Fibroblast of lung (primary cell): ENCODE data around the gene ANK2. TPM values are rescaled to one million over a fixed set of nuclear protein-coding genes. Genes with fewer than 3 reads are reported as not detected.

Source experiments
- DNase-seq, 2 donors: peaks; one replicate each; pipeline versions ENCODE4 v3.0.0 to v3.0.0-alpha.2; 2010; ENCODE audit warnings: low read depth in 2 of 2
- H2AFZ ChIP-seq: 2 replicates; pipeline ENCODE4 v1.5.1; 2012; ENCODE audit warnings: low read length, control low read depth, inconsistent platforms
- H3K27ac ChIP-seq: 2 replicates; pipeline ENCODE4 v1.5.1; 2011; ENCODE audit warnings: low read length, control low read depth; ENCODE audit not compliant: insufficient read depth
- H3K27me3 ChIP-seq: 2 replicates; pipeline ENCODE4 v1.5.1; 2011; ENCODE audit warnings: mild to moderate bottlenecking, low read length; ENCODE audit not compliant: control insufficient read depth, insufficient read depth
- H3K36me3 ChIP-seq: 2 replicates; pipeline ENCODE4 v1.5.1; 2011; ENCODE audit warnings: low read length; ENCODE audit not compliant: control insufficient read depth, insufficient read depth
- H3K4me1 ChIP-seq: 2 replicates; pipeline ENCODE4 v1.5.1; 2011; ENCODE audit warnings: low read length; ENCODE audit not compliant: control insufficient read depth, insufficient read depth; ENCODE audit errors: extremely low read depth
- H3K4me2 ChIP-seq: 2 replicates; pipeline ENCODE4 v1.5.1; 2011; ENCODE audit warnings: low read length, control low read depth; ENCODE audit not compliant: insufficient read depth; ENCODE audit errors: extremely low read depth
- H3K4me3 ChIP-seq, 4 experiments: fragments of 200-600 bp in 1 of 4; sonication (generic) in 1 of 4; replicated peaks in 1 of 4; 2 replicates each; pipeline ENCODE4 v1.5.1; 2011 to 2016; ENCODE audit warnings: low read length in 4 of 4, low read depth in 3 of 4, mild to moderate bottlenecking in 3 of 4, control low read depth in 2 of 4, inconsistent platforms in 1 of 4, mixed read lengths in 1 of 4; ENCODE audit not compliant: insufficient read depth in 1 of 4; ENCODE audit errors: control extremely low read depth in 1 of 4
- H3K79me2 ChIP-seq: 2 replicates; pipeline ENCODE4 v1.5.1; 2012; ENCODE audit warnings: mild to moderate bottlenecking, low read length, inconsistent platforms; ENCODE audit not compliant: control insufficient read depth, insufficient read depth
- H3K9ac ChIP-seq: 2 replicates; pipeline ENCODE4 v1.5.1; 2011; ENCODE audit warnings: mild to moderate bottlenecking, low read length, control low read depth; ENCODE audit not compliant: insufficient read depth
- H3K9me3 ChIP-seq: 2 replicates; pipeline ENCODE4 v1.5.1; 2012; ENCODE audit warnings: low read depth, low read length; ENCODE audit not compliant: control insufficient read depth, insufficient read depth
- H4K20me1 ChIP-seq: 2 replicates; pipeline ENCODE4 v1.5.1; 2011; ENCODE audit warnings: low read length; ENCODE audit not compliant: control insufficient read depth, insufficient read depth; ENCODE audit errors: extremely low read depth
- CTCF ChIP-seq, 2 donors: IDR thresholded peaks in 1 of 2; conservative IDR thresholded peaks in 1 of 2; 1 replicate in 1 of 2; 2 replicates in 1 of 2; pipeline ENCODE4 v1.5.1; 2011 to 2012; ENCODE audit warnings: low read length in 2 of 2, control low read depth in 1 of 2, inconsistent platforms in 1 of 2, low read depth in 1 of 2, mild to moderate bottlenecking in 1 of 2
- EZH2 ChIP-seq: IDR thresholded peaks from 2 replicates; pipeline ENCODE4 v1.5.1; 2012; ENCODE audit warnings: low read length, control low read depth, mild to moderate bottlenecking; ENCODE audit errors: missing control alignments
- polyA plus RNA-seq, 2 donors: library from polyadenylated mRNA; depleted of rRNA in 1 of 2; stranded (reverse) in 1 of 2; unstranded in 1 of 2; fragments of >200 nt; gene quantifications; 2 replicates each; pipeline ENCODE4 v1.2.1, GENCODE V29; 2011 to 2012; ENCODE audit warnings: missing spikeins in 1 of 2
- total RNA-seq: library from RNA; depleted of rRNA; stranded (reverse); fragments of >200 nt; gene quantifications from 2 replicates; pipeline ENCODE4 v1.2.1, GENCODE V29; 2014

Gene ANK2
- total and polyA plus RNA-seq, 2 donors (not counting 1 experiment from before 2014, with no cell fraction given), result 10.9 to 95.1 TPM

GRCh38 chr4:113349430-113349829 is 300.0 kb downstream of the ANK2 start:
- peaks cover 3% of the 10 kb centered on the region for H3K27me3 ChIP-seq

GRCh38 chr4:113350576-113350975 is 301.1 kb downstream of the ANK2 start:
- Histone ChIP-seq H3K4me3 (no peak overlapping the region), H4K20me1 (no peaks in the 10 kb centered on the region), H3K4me2 (no peak overlapping the region), H3K9me3 (no peaks in the 10 kb centered on the region), H3K36me3 (no peaks in the 10 kb centered on the region), H3K4me1 (peaks cover 3% of the 10 kb centered on the region), H2AFZ (no peak overlapping the region), H3K27me3 (peaks cover 3% of the 10 kb centered on the region), H3K27ac (no peak overlapping the region), H3K79me2 (no peaks in the 10 kb centered on the region), H3K9ac (no peak overlapping the region)
- peak in 1 of 2 donors; percentile 8 for DNase-seq
- TF ChIP-seq EZH2, result no peak

More at GRCh38 chr4:113349430-113349829, 300.0 kb downstream of the ANK2 start:
- H3K4me3 ChIP-seq, result no peak overlapping the region
- no peaks in the 10 kb centered on the region for H4K20me1 ChIP-seq
- H3K9ac ChIP-seq, result no peak overlapping the region
- no peaks in the 10 kb centered on the region for H3K36me3 ChIP-seq
- H2AFZ ChIP-seq, result no peak overlapping the region
- H3K4me2 ChIP-seq, result no peak overlapping the region
- no peaks in the 10 kb centered on the region for H3K4me1 ChIP-seq
- no peak overlapping the region for H3K27ac ChIP-seq
- no peaks in the 10 kb centered on the region for H3K79me2 ChIP-seq
- DNase-seq, result no peak
- TF ChIP-seq EZH2 (no peak), CTCF (conservative IDR thresholded peaks at IDR 0.05 in 1 of 2, IDR thresholded peaks at IDR 0.05 in 1 of 2; ENCODE audit: low read depth in 1 of 2, low read length in 2 of 2) (no peak)
- no peaks in the 10 kb centered on the region for H3K9me3 ChIP-seq

- H3K4me1 ChIP-seq, result peaks cover 3% of the 10 kb centered on the region
- no peaks in the 10 kb centered on the region for H3K36me3 ChIP-seq
- no peak overlapping the region for H2AFZ ChIP-seq
- H3K9ac ChIP-seq, result no peak overlapping the region
- H3K4me3 ChIP-seq, result peak overlapping the region in 1 of 4 experiments; percentile 9
- H3K9me3 ChIP-seq, result no peaks in the 10 kb centered on the region
- peaks cover 3% of the 10 kb centered on the region for H3K27me3 ChIP-seq
- peak overlapping the region; percentile 63 for H3K27ac ChIP-seq
- peak overlapping the region; percentile 65 for H3K4me2 ChIP-seq
- H3K79me2 ChIP-seq, result no peaks in the 10 kb centered on the region
- no peaks in the 10 kb centered on the region for H4K20me1 ChIP-seq
- DNase-seq, result peak; percentile 86 to 97
- no peak for TF ChIP-seq CTCF (conservative IDR thresholded peaks at IDR 0.05 in 1 of 2, IDR thresholded peaks at IDR 0.05 in 1 of 2; ENCODE audit: low read depth in 1 of 2, low read length in 2 of 2)
- no peak for TF ChIP-seq EZH2
Observed at GRCh38 chr4:113355550-113356371, 306.3 kb downstream of the ANK2 start.
